ENCODE measurements around the gene PRKCD.

PRKCD gene

GRCh38 chr3:53160660-53161449 is at the start of gene PRKCD:
PRKCD (plus strand) TSS chr3:53161209; CDS start chr3:53178423, 17,214 bp downstream.
- TF ChIP-seq, protein P1, sequence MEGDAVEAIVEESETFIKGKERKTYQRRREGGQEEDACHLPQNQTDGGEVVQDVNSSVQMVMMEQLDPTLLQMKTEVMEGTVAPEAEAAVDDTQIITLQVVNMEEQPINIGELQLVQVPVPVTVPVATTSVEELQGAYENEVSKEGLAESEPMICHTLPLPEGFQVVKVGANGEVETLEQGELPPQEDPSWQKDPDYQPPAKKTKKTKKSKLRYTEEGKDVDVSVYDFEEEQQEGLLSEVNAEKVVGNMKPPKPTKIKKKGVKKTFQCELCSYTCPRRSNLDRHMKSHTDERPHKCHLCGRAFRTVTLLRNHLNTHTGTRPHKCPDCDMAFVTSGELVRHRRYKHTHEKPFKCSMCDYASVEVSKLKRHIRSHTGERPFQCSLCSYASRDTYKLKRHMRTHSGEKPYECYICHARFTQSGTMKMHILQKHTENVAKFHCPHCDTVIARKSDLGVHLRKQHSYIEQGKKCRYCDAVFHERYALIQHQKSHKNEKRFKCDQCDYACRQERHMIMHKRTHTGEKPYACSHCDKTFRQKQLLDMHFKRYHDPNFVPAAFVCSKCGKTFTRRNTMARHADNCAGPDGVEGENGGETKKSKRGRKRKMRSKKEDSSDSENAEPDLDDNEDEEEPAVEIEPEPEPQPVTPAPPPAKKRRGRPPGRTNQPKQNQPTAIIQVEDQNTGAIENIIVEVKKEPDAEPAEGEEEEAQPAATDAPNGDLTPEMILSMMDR (IDR thresholded peaks at IDR 0.05; ENCODE audit: low read depth, low read length) = no peak

GRCh38 chr3:53111822-53112221 is 49.2 kb upstream of the PRKCD start:
- TF ChIP-seq, protein P1 (IDR thresholded peaks at IDR 0.05; ENCODE audit: low read depth, low read length) = no peak
- H3K4me3 ChIP-seq (ENCODE audit: low read depth, low read length) = no peak overlapping the region

More at GRCh38 chr3:53160660-53161449, at the start of gene PRKCD:
- H3K4me3 ChIP-seq (ENCODE audit: low read depth, low read length) = peak within 1 kb of the TSS; percentile 88

DNA sequence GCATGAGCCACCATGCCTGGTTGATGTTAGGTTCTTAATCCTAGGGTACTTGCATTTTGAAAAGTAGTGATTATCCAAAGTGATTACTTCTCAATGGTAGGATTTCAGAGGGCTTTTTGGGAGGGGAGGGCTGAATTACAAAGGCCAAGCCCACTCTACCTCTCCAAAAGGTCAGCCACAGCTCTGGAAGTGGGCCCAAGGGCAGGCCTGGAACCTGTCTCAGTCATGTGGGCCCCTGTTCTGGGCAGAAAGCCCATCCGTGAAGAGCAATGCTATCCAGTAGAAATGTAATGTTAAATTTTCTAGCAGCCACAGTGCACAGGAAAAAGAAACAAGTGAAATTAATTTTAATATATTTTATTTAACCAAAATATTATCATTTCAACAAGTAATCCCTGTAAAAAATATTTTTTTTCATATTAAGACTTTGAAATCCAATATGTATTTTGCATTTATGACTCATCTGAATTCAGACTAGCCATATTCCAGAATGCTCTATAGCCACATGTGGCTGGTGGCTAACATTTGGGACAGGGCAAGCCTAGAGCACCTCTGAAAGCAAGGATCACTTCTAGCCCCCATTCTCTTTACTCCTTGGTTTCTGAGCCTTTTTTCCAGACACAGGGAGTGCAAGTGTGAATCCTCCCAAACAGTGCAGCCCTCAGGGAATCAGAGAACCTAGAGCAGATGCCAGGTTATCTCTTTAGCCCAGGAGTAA is 47.6 kb upstream of the PRKCD start:
- TF ChIP-seq, protein P1 (IDR thresholded peaks at IDR 0.05; ENCODE audit: low read depth, low read length) = no peak
- H3K4me3 ChIP-seq (ENCODE audit: low read depth, low read length) = no peak overlapping the region

DNA sequence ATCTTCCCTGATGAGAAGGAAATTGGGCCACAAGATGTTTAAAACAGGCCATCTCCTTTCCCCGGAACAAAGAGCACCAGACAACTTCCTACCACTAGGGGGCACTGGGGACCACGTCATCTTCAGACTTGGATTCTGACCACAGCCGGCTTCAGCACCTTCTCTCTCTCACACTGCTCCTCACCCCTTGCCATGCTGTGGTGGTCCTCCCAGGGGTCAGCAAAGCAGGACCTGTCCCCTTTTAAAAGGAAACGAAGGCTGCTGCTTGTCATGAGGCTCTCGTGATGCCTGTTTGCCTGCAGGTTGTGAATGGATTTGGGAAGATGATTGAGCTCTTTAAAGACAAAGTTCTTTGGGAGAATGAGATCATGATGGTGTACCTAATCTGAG is 47.0 kb upstream of the PRKCD start:
- TF ChIP-seq, protein P1 (IDR thresholded peaks at IDR 0.05; ENCODE audit: low read depth, low read length) = peak; percentile 85
- H3K4me3 ChIP-seq (ENCODE audit: low read depth, low read length) = no peak overlapping the region

GRCh38 chr3:53114412-53115074 is 46.5 kb upstream of the PRKCD start:
- TF ChIP-seq, protein P1 (IDR thresholded peaks at IDR 0.05; ENCODE audit: low read depth, low read length) = no peak

GRCh38 chr3:53116956-53117355 is 44.1 kb upstream of the PRKCD start:
- no peak overlapping the region for H3K4me3 ChIP-seq (ENCODE audit: low read depth, low read length)
- TF ChIP-seq, protein P1 (IDR thresholded peaks at IDR 0.05; ENCODE audit: low read depth, low read length) = no peak

More at GRCh38 chr3:53114412-53115074, 46.5 kb upstream of the PRKCD start:
- no peak overlapping the region for H3K4me3 ChIP-seq (ENCODE audit: low read depth, low read length)

Data from WI38 (cell line).